Activated CD4-positive, alpha-beta T cell treated with anti-CD3 and anti-CD28 coated beads, Interleukin-10, Interleukin-2, amounts not matched to agents 100 ng/mL and 50 ng/mL, durations not matched to agents 16 hours and 8 hours (primary cell): ENCODE results near the gene GFRA1.

ENCODE experiments used
- DNase-seq: peaks from one replicate; pipeline ENCODE4 v3.0.0-alpha.2; 2020

GFRA1 gene

DNA sequence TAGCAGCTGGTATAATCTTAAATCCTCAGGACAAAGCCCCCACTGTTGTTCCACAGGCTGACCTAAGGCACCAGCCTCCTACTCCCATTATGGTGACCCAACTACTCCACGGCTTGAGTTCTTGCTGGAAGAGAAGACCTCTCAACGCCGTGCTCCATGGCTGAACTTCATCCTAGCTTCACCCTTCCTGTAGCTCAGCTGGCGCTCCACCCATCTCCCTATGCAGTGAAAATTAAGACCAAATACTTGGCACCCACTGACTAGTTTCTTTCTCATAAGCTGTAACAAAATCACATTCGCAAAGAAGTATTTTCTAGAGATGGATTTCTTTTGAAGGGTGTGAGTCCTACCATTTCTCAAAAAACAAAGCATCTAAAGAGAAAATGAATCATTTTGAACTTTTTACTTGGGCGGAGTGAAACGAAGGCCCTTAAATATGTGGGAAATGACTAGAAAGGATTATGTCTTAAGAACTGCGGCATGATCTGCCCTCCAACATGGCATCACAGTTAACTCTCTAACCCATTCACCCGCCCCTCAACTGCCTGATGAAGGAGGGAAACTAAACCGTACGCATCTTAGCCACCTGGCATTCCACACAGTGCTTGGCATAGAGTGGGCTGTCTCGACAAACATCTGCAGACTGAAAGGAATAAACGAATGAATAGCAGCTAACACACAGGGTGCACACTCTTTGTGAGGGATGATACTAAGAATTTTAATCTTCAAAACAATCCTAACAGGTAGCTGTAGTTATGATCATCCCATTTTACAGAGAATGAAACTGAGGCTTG lies 32.7 kb downstream of the GFRA1 start:
- DNase-seq = no peak

DNA sequence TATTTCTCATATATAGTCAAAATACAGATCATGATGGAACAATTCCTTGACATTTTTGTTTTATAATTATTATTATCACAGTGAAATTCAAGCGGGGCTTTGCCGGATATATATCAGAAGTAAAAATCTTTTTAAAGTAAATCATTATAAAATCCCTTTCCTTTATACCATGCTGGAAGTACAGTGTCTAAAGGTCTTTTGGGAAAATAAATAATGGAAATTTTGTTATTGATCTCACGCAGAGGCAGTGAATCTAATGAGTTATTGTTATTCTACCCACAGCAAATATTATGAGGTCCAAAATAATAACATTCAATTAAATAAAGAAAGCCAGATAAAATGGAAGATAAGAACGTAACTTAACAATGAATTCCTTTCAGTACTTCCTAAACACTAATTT lies 33.8 kb downstream of the GFRA1 start:
- no peak for DNase-seq

DNA sequence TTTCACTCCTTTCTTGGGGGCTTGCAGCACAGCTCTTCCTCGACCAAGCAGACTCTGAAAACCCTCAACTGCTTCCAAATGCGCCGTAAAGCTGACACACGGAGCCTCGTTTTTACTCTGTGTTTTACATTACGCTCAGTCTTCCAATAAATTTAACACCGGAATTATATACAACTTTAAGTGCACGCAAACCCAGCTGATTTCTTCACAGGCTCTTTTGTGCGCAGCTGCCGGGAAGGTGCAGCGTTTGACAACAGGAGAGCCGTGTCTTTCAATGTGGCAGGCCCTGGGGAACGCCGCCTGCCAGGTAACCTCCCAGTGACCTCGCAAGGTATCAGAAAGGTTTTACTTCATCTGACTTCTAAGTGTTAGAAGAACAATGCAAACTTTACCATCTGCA lies 35.0 kb downstream of the GFRA1 start:
- DNase-seq = no peak

DNA sequence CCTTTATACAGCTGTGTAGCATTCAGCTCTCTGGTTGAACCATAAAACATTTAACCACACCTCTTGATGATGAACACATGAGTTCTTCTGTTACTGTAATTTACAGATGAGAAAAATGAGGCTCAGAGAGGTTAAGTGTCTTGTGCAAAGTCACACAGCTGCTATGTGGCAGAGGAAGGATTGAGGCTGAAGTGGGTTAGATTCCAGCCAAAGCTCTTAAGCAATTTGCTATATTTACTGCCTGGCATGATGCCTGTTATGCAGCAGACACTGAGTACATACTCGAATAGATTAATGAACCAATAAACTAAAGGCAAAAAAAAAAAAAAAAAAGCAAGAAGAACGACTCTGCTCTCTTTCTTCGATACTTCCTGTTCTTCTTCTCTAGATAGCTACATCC lies 35.7 kb downstream of the GFRA1 start:
- no peak for DNase-seq

DNA sequence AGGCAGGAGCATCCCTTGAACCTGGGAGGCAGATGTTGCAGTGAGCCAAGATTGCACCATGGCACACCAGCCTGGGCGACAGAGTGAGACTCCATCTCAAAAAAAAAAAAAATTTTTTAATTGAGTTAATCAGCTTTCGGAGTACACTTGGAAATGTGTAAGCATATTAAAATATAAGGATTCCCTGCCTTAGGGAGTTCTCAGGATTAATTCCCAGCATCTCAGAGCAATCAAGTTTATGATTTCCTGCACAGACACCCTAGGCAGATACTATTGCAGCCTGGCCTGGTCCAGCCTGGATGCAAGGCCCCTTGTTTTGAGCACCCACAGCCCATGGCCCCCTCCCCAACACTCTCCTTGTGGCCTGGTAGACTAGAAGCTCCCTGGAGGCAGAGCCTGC lies 39.8 kb downstream of the GFRA1 start:
- no peak for DNase-seq

DNA sequence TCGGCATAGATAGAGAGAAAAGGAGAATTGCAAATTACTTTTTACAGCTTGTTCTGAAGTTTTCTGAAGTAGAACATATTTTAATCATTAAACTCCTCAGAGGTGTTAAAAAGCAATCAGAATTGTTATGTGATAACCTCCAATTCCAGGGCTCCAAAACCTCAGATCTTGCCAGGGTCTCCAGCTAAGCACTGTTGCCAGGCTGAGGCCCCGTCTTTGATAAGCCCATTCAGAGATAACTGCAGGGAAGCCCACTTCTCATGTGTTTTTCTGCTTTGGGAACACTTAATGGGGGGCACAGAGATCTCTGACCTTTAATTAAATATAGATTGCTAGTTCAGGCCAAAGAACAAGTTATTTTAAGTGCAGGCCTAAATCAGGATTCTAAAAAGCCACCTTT lies 40.4 kb downstream of the GFRA1 start:
- no peak for DNase-seq

DNA sequence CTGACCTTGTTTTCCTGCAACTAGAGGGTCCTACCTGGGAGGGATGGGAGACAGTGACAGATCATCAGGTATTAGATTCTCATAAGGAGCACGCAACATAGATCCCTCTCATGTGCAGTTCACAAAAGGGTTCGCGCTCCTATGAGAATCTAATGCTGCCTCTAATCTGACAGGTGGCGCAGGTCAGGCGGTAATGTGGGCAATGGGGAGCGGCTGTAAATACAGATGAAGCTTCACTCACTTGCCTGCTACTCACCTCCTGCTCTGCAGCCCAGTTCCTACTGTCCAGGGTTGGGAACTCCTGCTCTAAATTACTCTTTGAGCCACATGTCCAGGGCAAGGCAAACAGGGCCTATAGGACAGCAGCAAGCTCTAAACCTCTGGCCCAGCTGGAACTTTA lies 46.2 kb downstream of the GFRA1 start:
- no peak for DNase-seq

DNA sequence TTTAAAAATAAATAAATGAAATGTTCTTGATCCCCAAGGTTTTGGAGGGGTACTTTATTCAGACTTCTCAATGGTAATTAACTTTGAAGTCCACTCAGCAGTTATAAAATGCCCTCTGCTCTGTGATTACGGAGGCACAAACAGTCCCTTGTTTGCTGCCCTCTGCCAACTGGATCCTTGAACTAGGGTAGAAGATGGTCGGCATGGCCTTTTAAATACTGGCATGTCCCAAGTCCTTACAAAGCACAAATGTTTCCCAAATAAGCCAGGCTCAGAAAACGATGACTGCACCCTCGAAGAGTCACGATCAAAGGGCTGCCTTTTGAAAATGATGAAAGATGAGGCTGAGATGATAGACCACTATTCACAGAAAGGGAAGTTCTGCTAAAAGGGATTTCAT lies 47.0 kb downstream of the GFRA1 start:
- no peak for DNase-seq

DNA sequence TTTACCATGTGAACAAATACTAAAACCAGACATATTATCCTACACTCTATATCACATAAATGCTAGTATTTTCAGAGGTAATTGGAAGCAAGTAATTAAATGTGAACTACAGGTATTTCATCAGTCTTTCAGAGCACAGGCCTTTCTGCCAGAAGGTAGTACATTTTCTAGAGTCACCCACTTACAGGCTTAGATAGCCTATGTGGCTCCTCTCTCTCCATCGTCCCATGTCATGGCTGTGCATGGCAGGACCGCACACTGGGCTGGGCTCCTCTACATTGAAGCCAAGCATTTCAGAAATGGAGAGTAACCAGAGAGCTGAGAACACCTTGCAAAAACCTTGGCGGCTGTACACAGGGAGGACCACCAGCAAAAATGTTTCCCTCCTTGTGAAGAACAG lies 49.7 kb downstream of the GFRA1 start:
- no peak for DNase-seq

DNA sequence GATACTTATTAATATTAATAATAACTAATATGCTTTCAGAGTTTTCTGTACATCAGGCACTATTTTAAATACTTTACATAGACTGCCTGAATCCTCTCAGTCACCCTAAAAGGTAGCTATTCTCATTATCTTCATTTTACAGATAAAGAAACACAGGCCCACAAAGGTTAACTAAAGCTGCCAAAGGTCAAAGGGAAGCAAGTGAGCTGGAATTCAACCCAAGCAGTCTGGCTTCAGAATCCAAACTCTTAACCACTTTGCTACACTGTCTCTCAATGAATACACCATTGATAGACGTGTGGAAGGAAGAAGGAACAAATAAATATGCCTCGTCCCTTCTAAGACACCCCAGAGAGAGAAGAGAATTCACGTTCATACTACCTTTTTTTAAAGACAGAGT lies 52.0 kb downstream of the GFRA1 start:
- DNase-seq = no peak

DNA sequence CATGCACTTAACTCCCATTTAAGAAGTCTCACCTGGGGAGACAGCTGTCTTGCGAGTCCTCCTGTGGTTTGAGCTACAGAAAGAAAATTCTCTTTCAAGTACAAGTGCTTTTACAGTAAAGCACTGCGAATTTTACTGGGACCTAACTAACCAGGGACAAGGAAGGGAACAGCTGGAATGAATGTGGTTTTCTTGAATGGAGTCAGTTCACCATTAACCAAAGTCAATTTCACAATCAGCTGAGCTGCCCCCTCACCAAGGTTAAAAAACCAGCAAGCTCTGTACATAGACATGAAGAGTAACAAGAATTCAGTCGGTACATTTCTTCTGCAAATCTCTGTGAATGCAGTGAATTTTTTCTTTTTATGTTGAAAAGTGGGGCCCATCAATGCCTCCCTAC lies 56.3 kb downstream of the GFRA1 start:
- DNase-seq = no peak

DNA sequence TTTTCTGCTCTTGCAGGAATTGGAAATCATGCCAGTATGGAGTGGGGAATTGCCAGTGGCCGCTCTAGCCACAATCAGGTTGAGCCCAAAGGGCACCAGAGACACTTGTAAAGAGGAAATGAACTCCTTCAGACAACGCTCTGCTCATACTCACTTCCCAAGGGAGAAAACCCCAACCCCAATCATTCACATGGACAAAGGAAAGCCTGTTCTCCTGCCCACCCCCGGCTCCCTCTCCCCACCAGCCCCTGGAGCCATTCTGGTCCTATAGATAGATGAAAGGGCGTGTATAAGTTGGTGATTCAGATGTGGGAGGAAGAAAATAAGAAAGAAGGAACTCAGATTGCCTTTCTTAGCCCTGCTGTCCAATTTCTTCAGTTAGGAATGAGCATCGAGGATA lies 57.4 kb downstream of the GFRA1 start:
- no peak for DNase-seq

DNA sequence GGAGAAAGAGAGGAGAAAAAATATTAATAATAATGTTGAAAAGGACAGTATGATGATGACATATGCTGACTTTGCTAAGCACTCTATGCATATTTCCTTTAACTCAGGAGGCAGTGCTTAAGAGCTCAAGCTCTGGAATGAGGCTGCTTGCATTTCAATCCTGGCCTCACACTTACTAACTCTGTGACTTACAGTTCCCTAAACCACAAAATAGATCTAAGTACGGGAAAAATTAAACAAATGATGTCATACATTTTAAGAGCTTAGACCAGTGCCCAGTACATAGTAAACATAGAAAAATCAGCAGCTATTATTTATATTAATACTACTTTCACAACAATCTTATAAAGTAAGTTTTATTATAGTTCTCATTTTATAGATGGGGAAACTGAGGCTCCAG lies 61.3 kb downstream of the GFRA1 start:
- DNase-seq = no peak

DNA sequence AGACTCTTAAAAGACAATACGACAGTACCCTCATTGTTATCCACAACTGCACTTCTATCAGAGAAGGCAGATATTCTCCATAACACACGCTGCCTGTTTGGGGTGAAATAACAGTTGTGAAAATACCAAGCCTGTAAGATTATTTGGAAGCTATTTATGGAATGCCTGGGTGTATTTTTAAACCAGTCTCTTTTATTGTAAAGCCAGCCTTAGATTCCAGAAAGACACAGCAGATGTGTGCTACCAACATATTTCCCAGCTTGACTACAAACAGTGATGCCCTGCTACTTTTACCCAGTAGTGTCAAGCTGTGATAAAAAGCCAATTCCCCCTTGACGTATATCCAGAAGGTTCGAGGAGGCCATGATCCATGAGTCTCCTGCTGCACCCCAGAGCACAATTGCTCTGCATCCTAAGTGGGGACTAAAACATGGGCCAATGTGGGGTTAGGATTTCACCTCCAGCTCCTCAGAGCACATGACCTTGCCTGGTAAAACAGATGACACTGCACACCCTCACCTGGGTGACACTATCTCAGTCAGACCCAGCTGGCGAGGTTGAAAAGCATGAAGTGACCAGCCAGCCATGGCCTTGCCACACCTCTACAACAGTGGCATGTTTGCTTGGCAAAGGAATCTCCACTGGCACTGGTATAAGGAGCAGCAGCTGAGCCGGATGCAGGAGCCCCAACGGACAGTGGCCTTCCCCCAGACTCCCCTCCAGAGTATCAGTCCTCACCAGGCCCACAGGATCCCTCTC lies 62.2 kb downstream of the GFRA1 start:
- no peak for DNase-seq

DNA sequence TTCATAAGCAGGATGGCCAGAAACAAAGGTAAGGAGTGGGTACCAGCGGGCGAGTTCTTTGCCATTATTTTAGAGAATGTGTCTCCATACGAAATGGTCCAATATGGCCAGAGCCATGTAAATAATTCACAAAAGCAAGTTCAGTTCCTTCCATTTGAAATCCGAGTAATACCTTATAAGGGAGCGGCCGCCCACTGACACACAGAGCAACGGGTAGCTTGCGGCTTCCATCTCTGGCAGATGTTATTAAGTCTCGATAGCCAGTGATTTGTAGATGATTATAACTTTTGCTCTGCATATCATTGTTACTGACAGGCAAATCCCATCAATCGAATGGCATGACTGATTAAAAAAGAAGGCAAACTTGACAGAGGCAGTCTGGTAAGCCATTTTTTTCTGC lies 63.2 kb downstream of the GFRA1 start:
- no peak for DNase-seq

DNA sequence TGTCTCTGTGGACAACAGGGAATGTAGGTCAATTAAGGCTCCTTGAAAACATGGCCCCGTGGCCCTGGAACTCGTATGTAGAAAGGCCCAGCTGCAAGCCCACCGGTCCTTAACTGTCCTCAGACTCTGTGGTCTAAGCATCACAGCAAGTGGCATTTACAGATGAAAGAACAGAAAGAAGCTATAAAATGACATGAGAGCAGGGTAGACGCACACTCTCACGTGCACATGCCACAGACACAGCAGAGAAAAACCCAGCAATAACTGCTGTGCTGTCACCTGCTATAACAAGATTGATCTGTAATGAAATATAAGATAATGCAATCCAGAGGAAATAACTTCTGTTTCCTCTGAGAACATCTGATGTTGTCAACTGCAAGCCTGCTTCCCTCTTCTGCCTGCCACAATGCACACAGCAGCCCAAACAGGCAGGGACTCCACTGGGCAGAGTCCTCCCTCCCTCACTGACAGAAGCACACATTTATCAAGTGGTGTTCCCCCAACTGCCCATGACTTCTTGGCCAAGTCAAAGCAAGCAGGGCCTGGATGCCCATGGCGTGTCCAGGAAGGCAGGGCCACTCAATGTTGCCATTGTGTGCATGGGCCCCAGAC lies 63.9 kb downstream of the GFRA1 start:
- DNase-seq = no peak

DNA sequence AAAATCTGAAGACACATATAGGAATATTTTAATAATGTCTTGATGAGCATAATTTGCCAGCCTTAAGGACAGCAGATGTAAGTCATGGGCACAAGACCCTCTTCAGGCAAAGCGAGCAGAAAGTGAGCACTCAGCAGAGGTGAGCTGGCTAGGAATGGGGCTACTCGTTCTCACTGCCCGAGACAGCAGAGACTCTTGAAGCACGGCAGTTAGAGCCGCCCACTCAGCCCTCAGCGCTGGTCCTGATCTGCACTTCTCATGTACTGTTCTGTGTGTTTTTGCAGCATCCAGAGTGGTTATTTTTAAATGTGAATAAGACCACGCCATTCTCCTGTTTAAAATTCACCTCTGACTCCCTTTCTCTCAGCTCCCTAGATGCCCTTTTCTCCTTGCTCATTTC lies 65.3 kb downstream of the GFRA1 start:
- no peak for DNase-seq

DNA sequence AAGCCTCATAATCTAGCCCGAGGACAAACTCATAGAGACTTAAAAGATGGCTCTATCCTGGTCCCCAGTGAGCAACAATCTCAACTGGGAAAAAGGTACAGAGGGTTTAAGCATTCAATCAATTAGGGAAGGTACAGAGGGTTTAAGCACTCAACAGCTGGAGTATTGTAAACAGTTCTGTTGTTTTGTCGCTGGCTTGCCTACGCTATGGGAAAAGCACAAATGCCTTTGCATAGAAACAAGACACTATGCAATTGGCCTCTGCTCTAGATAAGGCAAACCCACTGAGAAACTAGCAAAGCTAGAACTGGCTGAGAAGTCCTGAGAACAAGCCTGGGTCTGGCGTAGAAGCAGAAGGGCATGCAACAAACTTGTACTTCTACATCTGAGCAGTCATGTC lies 69.3 kb downstream of the GFRA1 start:
- no peak for DNase-seq

DNA sequence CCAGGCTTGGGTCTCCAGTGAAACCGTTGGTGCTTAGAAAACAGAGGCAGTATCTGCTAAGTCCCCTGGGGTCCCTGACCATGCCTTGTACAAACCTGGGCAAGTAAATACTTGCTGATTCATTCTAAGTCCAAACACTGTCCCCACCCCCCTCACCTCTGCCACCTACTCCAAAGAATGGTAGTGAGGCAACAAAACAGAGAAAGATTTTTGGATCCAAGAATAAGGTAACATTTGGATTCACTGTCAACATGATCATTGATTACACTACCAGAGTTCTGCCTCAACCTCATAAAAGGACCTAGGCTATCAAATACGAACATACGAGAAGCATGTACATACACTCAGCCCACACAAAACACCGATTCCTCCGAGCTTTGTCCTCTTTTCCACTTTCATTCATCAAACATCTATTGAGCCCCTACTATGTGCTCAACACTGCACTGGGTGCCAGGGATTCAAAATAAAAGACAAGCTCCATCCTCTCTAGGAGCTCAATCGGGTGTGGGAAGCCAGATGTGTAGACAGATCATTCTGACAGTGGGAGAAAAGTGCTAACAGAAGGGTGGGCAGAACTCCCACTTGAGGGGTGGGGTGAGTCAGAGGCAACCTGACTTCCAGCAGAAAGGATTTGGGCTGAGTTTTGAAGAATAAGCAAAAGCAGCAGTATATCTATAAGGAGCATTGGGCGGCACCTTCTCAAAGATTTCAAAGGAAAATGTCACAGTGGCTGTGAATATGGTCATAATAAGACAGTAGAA lies 71.2 kb downstream of the GFRA1 start:
- DNase-seq = no peak

DNA sequence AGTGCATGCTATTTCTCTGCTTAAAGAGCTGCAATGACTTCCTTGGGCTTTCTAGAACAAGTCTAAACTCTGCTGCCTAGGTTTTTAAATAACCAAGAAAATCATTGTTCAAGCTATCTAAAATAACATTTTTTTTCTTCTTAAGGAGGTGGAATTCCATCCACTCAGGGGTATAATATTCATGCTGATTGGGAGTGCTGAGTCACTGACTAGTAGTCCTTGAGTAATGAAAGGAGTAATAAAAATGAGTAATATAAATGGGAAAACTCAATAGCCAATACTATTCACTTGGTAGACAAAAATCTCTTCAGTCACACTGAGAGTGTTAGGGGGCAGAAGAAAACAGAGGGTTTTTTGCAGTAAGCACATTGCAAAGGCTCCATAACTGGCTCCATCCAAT lies 72.0 kb downstream of the GFRA1 start:
- no peak for DNase-seq

DNA sequence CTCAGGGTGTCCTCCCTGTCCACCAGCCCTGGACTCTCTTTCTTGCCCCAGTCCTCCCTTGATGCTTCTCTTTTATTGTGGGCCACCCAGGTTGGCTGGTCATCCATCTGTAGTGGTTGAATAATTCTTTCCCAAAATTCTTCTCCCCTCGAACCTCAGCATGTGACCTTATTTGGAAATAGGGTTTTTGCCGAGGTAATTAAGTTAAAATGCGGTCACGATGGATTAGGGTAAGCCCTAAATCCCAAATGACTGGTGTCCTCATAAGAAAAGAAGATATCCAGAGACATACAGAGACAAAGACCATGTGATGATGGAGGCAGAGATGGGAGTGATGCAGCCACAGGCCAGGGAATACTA lies 74.3 kb downstream of the GFRA1 start:
- DNase-seq = no peak

DNA sequence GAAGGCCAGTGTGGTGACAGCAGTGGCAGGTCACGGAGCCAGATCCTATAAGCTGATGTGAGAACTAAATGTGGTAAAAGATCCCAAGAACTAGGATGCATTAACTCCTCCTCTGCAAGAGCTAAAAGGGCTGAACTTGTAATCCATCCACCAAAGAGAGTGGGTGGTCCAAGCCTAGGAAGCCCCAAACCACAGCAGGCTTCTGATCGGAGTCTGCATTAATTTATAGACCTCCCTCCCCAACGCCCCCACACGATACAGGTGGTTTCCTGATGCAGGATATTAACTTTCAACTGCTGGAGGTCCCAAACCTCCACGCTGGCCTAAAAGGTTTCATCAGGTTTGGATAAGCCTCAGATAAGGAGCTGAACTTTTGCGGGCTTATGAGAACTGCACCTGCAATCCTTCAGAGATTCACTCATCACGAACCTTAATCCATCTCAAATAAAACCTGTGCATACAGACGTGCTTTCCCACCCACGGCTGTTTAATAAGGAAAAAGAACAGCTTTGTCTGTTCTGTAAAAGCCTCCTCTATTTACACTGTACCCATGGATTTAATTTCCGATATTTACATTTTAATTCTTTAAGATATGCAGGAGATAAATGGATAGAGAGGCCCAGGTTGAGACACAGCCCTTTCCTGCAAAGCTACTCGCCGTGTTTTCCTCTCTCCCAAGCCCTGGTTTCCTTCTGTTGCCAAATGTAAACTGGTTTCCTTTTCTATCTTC lies 74.9 kb downstream of the GFRA1 start:
- DNase-seq = no peak

DNA sequence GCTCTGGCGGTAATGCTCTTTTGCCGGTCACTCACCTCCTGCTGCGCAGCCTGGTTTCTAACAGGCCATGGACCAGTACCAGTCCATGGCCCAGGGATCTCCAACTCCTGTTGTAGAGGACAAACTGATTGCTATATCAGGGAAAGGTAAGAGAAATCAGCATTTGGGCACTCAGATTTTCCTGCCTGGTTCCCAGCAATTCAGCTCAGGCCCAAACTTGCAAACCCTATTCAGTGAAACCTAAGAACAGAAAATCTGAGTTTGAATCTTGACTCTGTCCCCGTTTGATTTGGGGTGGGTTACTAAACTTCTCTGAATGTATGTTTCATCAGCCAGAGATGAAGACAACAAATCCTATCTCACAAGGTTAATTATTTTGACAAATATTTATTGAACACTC lies 77.4 kb downstream of the GFRA1 start:
- DNase-seq = no peak
